Neutrophil (primary cell): Measurements from ENCODE around the gene MCC.

Source experiments
- H3K27ac ChIP-seq: fragments of 200-600 bp; sonication (generic); 2 replicates; pipeline ENCODE4 v1.5.1; 2016; ENCODE audit warnings: mild to moderate bottlenecking, moderate library complexity
- H3K27me3 ChIP-seq: fragments of 200-600 bp; sonication (generic); 2 replicates; pipeline ENCODE4 v1.6.0; 2016; ENCODE audit warnings: mild to moderate bottlenecking
- H3K36me3 ChIP-seq: fragments of 200-600 bp; sonication (generic); 2 replicates; pipeline ENCODE4 v1.5.1; 2017
- H3K4me1 ChIP-seq, 2 experiments: fragments of 200-600 bp in 1 of 2; sonication (generic) in 1 of 2; 1 replicate in 1 of 2; 2 replicates in 1 of 2; pipeline versions ENCODE4 v1.5.1 to v1.6.1; 2013 to 2016; ENCODE audit warnings: low read depth in 1 of 2, low read length in 1 of 2, mild to moderate bottlenecking in 1 of 2, moderate library complexity in 1 of 2; ENCODE audit not compliant: control insufficient read depth in 1 of 2, insufficient read depth in 1 of 2
- H3K4me3 ChIP-seq, 2 experiments: fragments of 200-600 bp in 1 of 2; sonication (generic) in 1 of 2; 1 replicate in 1 of 2; 2 replicates in 1 of 2; pipeline ENCODE4 v1.5.1; 2013 to 2016; ENCODE audit warnings: low read depth in 1 of 2, low read length in 1 of 2, mild to moderate bottlenecking in 1 of 2, moderate library complexity in 1 of 2
- H3K9me3 ChIP-seq: fragments of 200-600 bp; sonication (generic); 2 replicates; pipeline ENCODE4 v1.5.1; 2016
- CTCF ChIP-seq: fragments of 200-600 bp; sonication (generic); IDR thresholded peaks from 2 replicates; pipeline ENCODE4 v1.5.1; 2016; ENCODE audit warnings: antibody characterized with exemption

The MCC gene

DNA sequence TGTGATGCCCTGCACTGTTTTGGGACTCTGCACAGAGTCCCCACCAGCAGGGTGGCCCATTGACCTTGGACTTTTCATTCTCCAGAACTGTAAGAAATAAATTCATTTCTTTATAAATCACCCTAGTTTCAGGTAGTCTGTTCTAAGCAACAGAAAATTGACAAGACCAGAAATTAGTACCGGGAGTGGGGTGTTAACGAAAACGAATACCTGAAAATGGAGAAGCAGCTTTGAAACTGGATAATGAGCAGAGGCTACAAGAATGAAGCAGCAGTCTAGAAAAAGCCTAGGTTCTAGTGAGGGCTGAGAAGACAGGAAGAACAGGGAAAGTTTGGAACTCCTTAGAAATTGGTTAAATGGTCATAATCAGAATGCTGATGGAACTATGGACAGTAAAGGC, 2.1 kb upstream of the MCC start:
- Histone ChIP-seq H3K9me3 (no peaks in the 10 kb centered on the region), H3K36me3 (no peaks in the 10 kb centered on the region), H3K27ac (no peak overlapping the region), H3K27me3 (peaks cover 97% of the 10 kb centered on the region), H3K4me1 (peaks cover 4 to 9% of the 10 kb centered on the region in 2 experiments), H3K4me3 (no peak overlapping the region)
- TF ChIP-seq CTCF, result no peak

GRCh38 chr5:113489299-113489698, 1.0 kb upstream of the MCC start:
- Histone ChIP-seq H3K4me3 (no peak overlapping the region), H3K27ac (no peak overlapping the region), H3K27me3 (peaks cover 97% of the 10 kb centered on the region), H3K36me3 (no peaks in the 10 kb centered on the region), H3K4me1 (peaks cover 4 to 9% of the 10 kb centered on the region in 2 experiments), H3K9me3 (no peaks in the 10 kb centered on the region)
- no peak for TF ChIP-seq CTCF

DNA sequence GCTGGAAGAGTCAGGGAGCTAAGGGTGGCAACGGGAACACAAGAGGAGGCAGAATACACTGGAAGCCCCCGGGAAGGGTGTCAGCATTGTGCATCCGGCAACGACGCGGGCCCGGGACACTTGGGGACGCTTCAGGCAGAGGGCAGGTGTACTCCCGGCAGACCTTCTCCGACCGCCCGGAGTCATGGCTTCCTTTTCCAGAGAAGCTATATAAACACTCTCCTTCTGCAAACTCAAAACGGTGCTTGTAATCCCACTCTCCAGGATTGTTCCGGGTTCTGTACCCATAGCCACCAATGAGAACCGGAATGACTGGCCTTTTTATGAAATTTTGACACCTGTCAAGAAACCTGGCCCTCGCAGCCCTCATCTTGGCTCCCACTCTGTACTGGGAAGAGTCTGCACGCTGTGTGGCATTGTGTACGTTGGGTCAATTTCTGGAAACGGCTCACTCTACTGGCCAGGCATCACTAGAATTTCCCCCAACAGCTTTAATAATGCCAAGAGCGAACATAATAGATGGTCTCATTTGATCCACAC, 462 bp upstream of the MCC start:
- peaks cover 97% of the 10 kb centered on the region for H3K27me3 ChIP-seq
- no peaks in the 10 kb centered on the region for H3K9me3 ChIP-seq
- no peak for TF ChIP-seq CTCF
- H3K36me3 ChIP-seq, result no peaks in the 10 kb centered on the region
- H3K4me3 ChIP-seq, result no peak overlapping the region
- H3K4me1 ChIP-seq, result peaks cover 4 to 9% of the 10 kb centered on the region in 2 experiments
- H3K27ac ChIP-seq, result no peak overlapping the region

DNA sequence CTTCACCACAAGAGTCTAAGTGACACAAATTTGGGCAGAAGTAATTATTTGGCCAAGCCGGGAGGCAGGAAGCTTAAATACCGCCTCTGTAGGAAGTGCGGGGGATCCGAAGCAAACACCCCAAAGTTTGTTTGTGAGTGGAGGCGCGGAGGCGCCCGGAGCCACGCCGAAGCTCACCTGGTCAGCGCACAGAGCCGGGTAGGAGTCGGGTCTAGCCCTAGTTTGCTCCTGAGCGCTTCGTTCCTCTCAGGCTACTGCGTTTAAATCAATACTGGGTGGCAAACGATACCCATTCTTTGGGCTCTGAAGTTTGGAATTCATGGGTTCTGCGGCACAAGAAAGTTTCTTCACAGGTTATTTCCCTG, 855 bp downstream of the MCC start:
- H3K4me3 ChIP-seq, result no peak overlapping the region
- H3K36me3 ChIP-seq, result no peaks in the 10 kb centered on the region
- peaks cover 97% of the 10 kb centered on the region for H3K27me3 ChIP-seq
- no peaks in the 10 kb centered on the region for H3K9me3 ChIP-seq
- peaks cover 4 to 9% of the 10 kb centered on the region in 2 experiments for H3K4me1 ChIP-seq
- TF ChIP-seq CTCF, result no peak
- no peak overlapping the region for H3K27ac ChIP-seq

DNA sequence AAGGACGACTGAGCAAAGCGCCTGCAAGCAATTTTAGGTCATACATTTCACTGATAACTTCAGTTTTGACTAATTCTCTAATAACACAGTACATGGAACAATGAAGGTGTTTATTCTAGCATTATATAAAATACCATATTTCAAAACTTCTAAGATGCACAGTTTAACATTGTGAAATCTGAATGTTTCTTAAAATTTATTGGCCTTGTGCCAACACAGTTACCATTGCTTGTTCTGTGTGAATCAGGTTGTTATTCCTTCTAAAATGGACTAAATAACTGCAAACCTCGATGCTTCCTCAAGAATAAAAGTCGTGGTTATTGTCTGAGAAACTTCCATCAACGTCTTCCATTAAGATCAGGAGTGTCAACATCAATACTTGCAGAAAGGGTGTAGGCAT, 8.0 kb downstream of the MCC start:
- H3K27ac ChIP-seq, result no peak overlapping the region
- H3K9me3 ChIP-seq, result no peaks in the 10 kb centered on the region
- H3K27me3 ChIP-seq, result peaks cover 95% of the 10 kb centered on the region
- no peak for TF ChIP-seq CTCF
- H3K4me3 ChIP-seq, result no peak overlapping the region
- no peaks in the 10 kb centered on the region for H3K36me3 ChIP-seq
- no peaks in the 10 kb centered on the region for H3K4me1 ChIP-seq

GRCh38 chr5:113478691-113479090, 9.6 kb downstream of the MCC start:
- peaks cover 95% of the 10 kb centered on the region for H3K27me3 ChIP-seq
- H3K9me3 ChIP-seq, result no peaks in the 10 kb centered on the region
- TF ChIP-seq CTCF, result no peak

More at GRCh38 chr5:113478691-113479090, 9.6 kb downstream of the MCC start:
- no peaks in the 10 kb centered on the region for H3K4me1 ChIP-seq
- H3K4me3 ChIP-seq, result no peak overlapping the region
- no peaks in the 10 kb centered on the region for H3K36me3 ChIP-seq
- H3K27ac ChIP-seq, result no peak overlapping the region
